ENCODE results near the gene UQCR10. TPM values are rescaled to one million over a fixed set of nuclear protein-coding genes. Genes with fewer than 3 reads are reported as not detected.

The UQCR10 gene
- total RNA-seq, 2 experiments from 2014 or later: 83.6 to 84.2 TPM

GRCh38 chr22:29758068-29758622 lies 9.0 kb upstream of the UQCR10 start:
- Mint-ChIP-seq H3K36me3 (no peaks in the 10 kb centered on the region), H3K4me3 (no peak overlapping the region), H3K27ac (no peak overlapping the region), H3K27me3 (no peaks in the 10 kb centered on the region), H3K9me3 (no peaks in the 10 kb centered on the region), H3K4me1 (no peaks in the 10 kb centered on the region)
- DNase-seq (no peak), ATAC-seq (ENCODE audit: low read depth) (no peak)
- POLR2A ChIA-PET: no interaction called here

DNA sequence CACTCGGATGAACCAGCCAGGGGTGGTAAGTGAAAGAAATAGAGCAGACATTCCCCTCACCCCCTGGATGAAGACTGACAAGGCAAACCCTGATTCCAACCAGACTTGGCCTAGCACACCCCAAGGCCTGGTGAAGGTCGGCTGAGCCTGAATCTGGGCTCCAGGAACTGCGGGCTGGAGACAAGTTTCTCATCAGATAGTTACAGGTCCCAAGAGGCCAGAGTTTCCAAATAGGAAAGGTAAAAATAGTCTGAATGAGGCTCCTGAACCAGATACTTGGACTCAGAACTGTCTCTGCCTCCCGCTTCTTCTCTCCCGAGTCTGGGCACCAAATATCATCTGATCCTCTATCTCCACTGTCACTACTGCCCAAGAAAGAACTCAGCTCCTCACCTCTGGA lies 8.2 kb upstream of the UQCR10 start:
- DNase-seq (no peak), ATAC-seq (ENCODE audit: low read depth) (no peak)
- H3K27ac Mint-ChIP-seq: no peak overlapping the region
- H3K36me3 Mint-ChIP-seq: no peaks in the 10 kb centered on the region
- no peak overlapping the region for H3K4me3 Mint-ChIP-seq
- POLR2A ChIA-PET: no interaction called here
- no peaks in the 10 kb centered on the region for H3K27me3 Mint-ChIP-seq
- H3K4me1 Mint-ChIP-seq: no peaks in the 10 kb centered on the region
- no peaks in the 10 kb centered on the region for H3K9me3 Mint-ChIP-seq

DNA sequence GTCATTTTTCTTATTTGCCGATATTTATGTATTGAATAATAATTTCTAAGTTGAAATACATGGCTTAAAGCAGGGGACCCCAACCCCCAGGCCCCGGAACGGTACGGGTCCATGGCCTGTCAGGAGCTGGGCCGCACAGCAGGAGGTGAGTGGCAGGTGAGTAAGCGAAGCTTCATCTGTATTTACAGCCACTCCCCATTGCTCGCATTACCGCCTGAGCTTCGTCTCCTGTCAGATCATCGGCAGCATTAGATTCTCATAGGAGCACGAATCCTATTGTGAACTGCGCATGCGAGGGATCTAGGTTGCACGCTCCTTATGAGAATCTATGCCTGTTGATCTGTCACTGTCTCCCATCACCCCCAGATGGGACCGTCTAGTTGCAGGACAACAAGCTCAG lies 4.9 kb upstream of the UQCR10 start:
- H3K27ac Mint-ChIP-seq: no peak overlapping the region
- DNase-seq (no peak), ATAC-seq (ENCODE audit: low read depth) (no peak)
- no peaks in the 10 kb centered on the region for H3K9me3 Mint-ChIP-seq
- H3K27me3 Mint-ChIP-seq: no peaks in the 10 kb centered on the region
- H3K4me3 Mint-ChIP-seq: no peak overlapping the region
- POLR2A ChIA-PET: no interaction called here
- peaks cover 13% of the 10 kb centered on the region for H3K4me1 Mint-ChIP-seq
- H3K36me3 Mint-ChIP-seq: peaks cover 4% of the 10 kb centered on the region

GRCh38 chr22:29765905-29766631 lies 1.1 kb upstream of the UQCR10 start:
- peaks cover 24% of the 10 kb centered on the region for H3K4me1 Mint-ChIP-seq
- peak; percentile 8 for ATAC-seq (ENCODE audit: low read depth)
- H3K36me3 Mint-ChIP-seq: peaks cover 18% of the 10 kb centered on the region

DNA sequence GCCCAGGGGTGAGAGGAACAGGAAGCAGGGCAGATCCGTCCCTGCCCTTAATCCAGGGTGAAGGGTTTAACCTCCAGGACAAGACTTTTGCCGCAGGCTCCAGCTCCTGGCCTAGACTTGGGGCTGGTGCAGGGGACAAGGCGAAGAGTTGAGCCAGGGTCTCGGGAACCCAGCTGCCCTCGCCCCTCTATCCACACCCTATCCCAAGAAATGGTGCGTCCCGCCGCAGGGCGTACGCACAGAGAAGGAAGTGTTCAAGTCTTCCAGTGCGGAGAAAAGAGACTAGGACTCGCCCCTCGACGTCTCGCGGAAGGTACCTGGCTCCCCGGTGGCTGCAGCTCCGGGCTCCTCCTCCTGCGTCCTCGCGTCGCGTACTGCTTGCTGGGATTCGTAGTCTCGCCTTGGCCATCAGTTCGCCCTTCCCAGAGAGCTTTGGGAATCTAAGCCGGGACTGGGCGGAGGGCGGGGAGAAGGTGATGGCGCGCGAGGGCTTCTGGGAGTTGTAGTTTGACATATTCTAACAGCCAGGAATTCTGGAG lies 468 bp upstream of the UQCR10 start, which contains the start of gene ZMAT5:
TSS of gene ZMAT5 (minus strand) at position 376 of the 539 bp plus-strand sequence. CDS start 18,463 bp downstream, outside the sequence.
- Mint-ChIP-seq H3K27me3 (no peaks in the 10 kb centered on the region), H3K36me3 (peaks cover 18% of the 10 kb centered on the region), H3K9me3 (no peaks in the 10 kb centered on the region), H3K27ac (peak within 1 kb of the TSS; percentile 90), H3K4me1 (peaks cover 24% of the 10 kb centered on the region), H3K4me3 (peak within 1 kb of the TSS; percentile 91)
- ATAC-seq (ENCODE audit: low read depth): peak; percentile 97
- POLR2A ChIA-PET: interaction anchor here (0.6 to 1.6 kb wide), 5 partner anchors 15 to 383 kb away, joined by 3 to 5 read pairs (median 4); partner anchors contain the start of genes ASCC2 and MTMR3
- DNase-seq: peak; percentile 86

More at GRCh38 chr22:29765905-29766631, 1.1 kb upstream of the UQCR10 start:
- Mint-ChIP-seq H3K9me3 (no peaks in the 10 kb centered on the region), H3K27me3 (no peaks in the 10 kb centered on the region), H3K27ac (peak overlapping the region; percentile 90), H3K4me3 (peak overlapping the region; percentile 91)
- POLR2A ChIA-PET: interaction anchor here (1.2 to 1.6 kb wide), 4 partner anchors 15 to 117 kb away, joined by 3 to 5 read pairs (median 4); partner anchors contain the start of genes ASCC2 and MTMR3
- DNase-seq: no peak

- Mint-ChIP-seq H3K27ac (peak overlapping the region; percentile 90), H3K4me1 (peaks cover 24% of the 10 kb centered on the region), H3K36me3 (peaks cover 21% of the 10 kb centered on the region), H3K9me3 (no peaks in the 10 kb centered on the region), H3K27me3 (no peaks in the 10 kb centered on the region), H3K4me3 (peak overlapping the region; percentile 91)
- ATAC-seq (ENCODE audit: low read depth) (no peak), DNase-seq (no peak)
- POLR2A ChIA-PET: no interaction called here
These were observed 1.0 kb downstream of the UQCR10 start for GRCh38 chr22:29768052-29768693.

DNA sequence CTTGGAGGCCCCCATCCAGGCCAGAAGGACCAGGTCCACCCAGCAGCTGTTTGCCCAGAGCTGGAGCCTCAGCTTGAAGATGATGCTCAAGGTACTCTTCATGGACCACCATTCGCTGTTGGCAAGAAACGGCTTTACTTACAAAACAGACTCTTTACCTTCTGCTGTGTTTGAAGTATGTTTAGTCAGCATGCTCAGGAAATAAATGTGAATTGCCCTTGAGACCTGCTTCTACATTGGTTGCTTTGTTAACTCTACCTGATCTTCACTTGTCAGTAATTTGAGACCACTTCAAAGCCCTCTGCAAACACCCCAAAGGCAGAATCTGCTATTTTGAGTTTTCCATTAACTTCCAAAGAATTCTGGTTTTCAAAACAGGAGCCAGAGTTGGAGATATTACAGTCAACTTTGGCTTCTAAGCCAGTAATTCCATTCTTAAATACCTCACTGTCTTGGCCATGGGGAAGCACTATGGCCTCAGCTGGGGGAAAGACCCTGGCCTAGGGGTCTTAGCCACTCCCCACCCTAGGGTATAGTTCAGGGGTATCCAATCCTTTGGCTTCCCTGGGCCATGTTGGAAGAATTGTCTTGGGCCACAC lies 2.7 kb downstream of the UQCR10 start:
- no peak for ATAC-seq (ENCODE audit: low read depth)
- peaks cover 20% of the 10 kb centered on the region for H3K4me1 Mint-ChIP-seq
- POLR2A ChIA-PET: no interaction called here
- H3K36me3 Mint-ChIP-seq: peaks cover 21% of the 10 kb centered on the region
- no peak overlapping the region for H3K27ac Mint-ChIP-seq
- DNase-seq: no peak
- no peaks in the 10 kb centered on the region for H3K9me3 Mint-ChIP-seq
- H3K4me3 Mint-ChIP-seq: no peak overlapping the region
- H3K27me3 Mint-ChIP-seq: no peaks in the 10 kb centered on the region

DNA sequence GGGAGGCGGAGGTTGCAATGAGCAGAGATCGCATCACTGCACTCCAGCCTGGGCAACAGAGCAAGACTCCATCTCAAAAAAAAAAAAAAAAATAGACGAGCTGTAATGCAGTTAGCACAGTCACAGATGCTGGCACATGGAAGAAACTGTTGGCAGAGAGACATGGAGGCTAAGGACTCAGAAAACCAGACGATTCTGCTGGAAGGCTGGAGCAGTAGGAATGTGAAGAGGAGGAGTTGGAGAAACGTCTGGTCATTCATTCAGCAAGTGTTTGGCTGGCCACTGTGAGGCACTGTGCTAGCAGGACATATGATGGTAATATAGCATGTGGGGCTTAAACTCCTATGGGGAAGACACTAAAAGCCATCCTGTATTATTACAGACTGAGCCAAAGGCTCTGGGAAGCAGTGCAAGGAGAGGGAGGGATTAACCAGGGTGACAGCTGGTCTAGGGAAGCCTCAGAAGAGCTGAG lies 5.0 kb downstream of the UQCR10 start:
- no peaks in the 10 kb centered on the region for H3K9me3 Mint-ChIP-seq
- no peak for DNase-seq
- H3K4me3 Mint-ChIP-seq: no peak overlapping the region
- no peaks in the 10 kb centered on the region for H3K27me3 Mint-ChIP-seq
- peaks cover 17% of the 10 kb centered on the region for H3K36me3 Mint-ChIP-seq
- ATAC-seq (ENCODE audit: low read depth): no peak
- peaks cover 10% of the 10 kb centered on the region for H3K4me1 Mint-ChIP-seq
- H3K27ac Mint-ChIP-seq: no peak overlapping the region
- POLR2A ChIA-PET: interaction anchor here (0.8 kb wide), 1 partner anchor 315 kb away, joined by 3 read pairs; no protein-coding TSS in a partner anchor

GRCh38 chr22:29773233-29773632 lies 6.1 kb downstream of the UQCR10 start:
- peaks cover 6% of the 10 kb centered on the region for H3K4me1 Mint-ChIP-seq
- no peaks in the 10 kb centered on the region for H3K9me3 Mint-ChIP-seq
- H3K27me3 Mint-ChIP-seq: no peaks in the 10 kb centered on the region
- DNase-seq: no peak
- POLR2A ChIA-PET: no interaction called here
- ATAC-seq (ENCODE audit: low read depth): no peak
- no peak overlapping the region for H3K27ac Mint-ChIP-seq
- H3K36me3 Mint-ChIP-seq: peaks cover 13% of the 10 kb centered on the region
- no peak overlapping the region for H3K4me3 Mint-ChIP-seq

DNA sequence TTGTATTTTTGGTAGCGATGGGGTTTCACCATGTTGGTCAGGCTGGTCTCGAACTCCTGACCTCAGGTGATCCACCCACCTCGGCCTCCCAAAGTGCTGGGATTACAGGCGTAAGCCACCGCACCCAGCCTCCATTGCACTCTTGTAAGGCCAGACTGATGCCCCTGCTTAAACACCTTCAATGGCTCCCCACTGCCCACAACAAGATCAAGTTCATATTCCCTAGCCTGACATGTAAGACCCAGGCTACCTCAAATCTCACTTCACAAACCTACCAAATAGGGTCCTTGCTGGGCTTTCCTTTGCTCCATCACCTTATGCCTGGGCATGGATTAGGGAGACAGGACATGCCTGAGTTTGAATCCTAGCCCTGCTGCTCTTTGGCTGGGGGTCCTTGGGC lies 13.1 kb downstream of the UQCR10 start:
- ATAC-seq (ENCODE audit: low read depth) (no peak), DNase-seq (no peak)
- Mint-ChIP-seq H3K4me3 (no peak overlapping the region), H3K9me3 (no peaks in the 10 kb centered on the region), H3K36me3 (no peaks in the 10 kb centered on the region), H3K27me3 (peaks cover 2% of the 10 kb centered on the region), H3K27ac (no peak overlapping the region), H3K4me1 (no peaks in the 10 kb centered on the region)
- POLR2A ChIA-PET: no interaction called here

GRCh38 chr22:29780748-29781676 lies 13.8 kb downstream of the UQCR10 start:
- Mint-ChIP-seq H3K9me3 (no peaks in the 10 kb centered on the region), H3K27me3 (peaks cover 2% of the 10 kb centered on the region), H3K36me3 (no peaks in the 10 kb centered on the region), H3K27ac (no peak overlapping the region), H3K4me3 (no peak overlapping the region), H3K4me1 (no peaks in the 10 kb centered on the region)
- POLR2A ChIA-PET: no interaction called here
- ATAC-seq (ENCODE audit: low read depth) (no peak), DNase-seq (no peak)

GRCh38 chr22:29782061-29782845 lies 15.1 kb downstream of the UQCR10 start:
- POLR2A ChIA-PET: no interaction called here
- Mint-ChIP-seq H3K4me1 (no peaks in the 10 kb centered on the region), H3K4me3 (no peak overlapping the region), H3K36me3 (peaks cover 1% of the 10 kb centered on the region), H3K27me3 (peaks cover 2% of the 10 kb centered on the region), H3K9me3 (no peaks in the 10 kb centered on the region), H3K27ac (no peak overlapping the region)
- DNase-seq (no peak), ATAC-seq (ENCODE audit: low read depth) (no peak)
